Activated CD4-positive, alpha-beta T cell treated with anti-CD3 and anti-CD28 coated beads, Interleukin-2, amount 10 ng/mL, durations not matched to agents 7 days and 5 days (primary cell): ENCODE measurements around the gene PLCH2. TPM values are rescaled to one million over a fixed set of nuclear protein-coding genes. Genes with fewer than 3 reads are reported as not detected.

ENCODE experiments used
- total RNA-seq, 2 experiments: library from RNA; stranded (reverse); gene quantifications; one replicate each; pipeline ENCODE4 v1.2.3, GENCODE V29; 2021

Gene PLCH2
- total RNA-seq, 2 experiments from 2014 or later, result 16.7 to 21.1 TPM

Other genes starting within 250 kb of the PLCH2 start
- gene SKI, start 248.0 kb upstream of the PLCH2 start, total RNA-seq, result 10 to 100 TPM; 60.7 to 62.0 TPM
- 1 to 10 TPM; 6.7 to 8.1 TPM for gene MORN1, start 84.7 kb upstream of the PLCH2 start, total RNA-seq
- 100 to 1,000 TPM; 156 to 159 TPM for gene RER1, start 84.4 kb upstream of the PLCH2 start, total RNA-seq
- 10 to 100 TPM in 1 of 2 experiments, 1 to 10 TPM in 1; 9.2 to 10.3 TPM for gene PEX10, start 63.7 kb upstream of the PLCH2 start, total RNA-seq
- gene PANK4, start 50.3 kb downstream of the PLCH2 start, total RNA-seq, result 10 to 100 TPM; 66.6 to 76.6 TPM
- not detected for gene HES5, start 54.0 kb downstream of the PLCH2 start, total RNA-seq
- 100 to 1,000 TPM; 182 to 192 TPM for gene TNFRSF14, start 80.1 kb downstream of the PLCH2 start, total RNA-seq
- gene PRXL2B, start 110.5 kb downstream of the PLCH2 start, total RNA-seq, result 10 to 100 TPM; 25.2 to 33.3 TPM
- 1 to 10 TPM; 2.9 to 3.5 TPM for gene MMEL1, start 156.7 kb downstream of the PLCH2 start, total RNA-seq